ENCODE data around the gene ARHGAP32.

Gene ARHGAP32

DNA sequence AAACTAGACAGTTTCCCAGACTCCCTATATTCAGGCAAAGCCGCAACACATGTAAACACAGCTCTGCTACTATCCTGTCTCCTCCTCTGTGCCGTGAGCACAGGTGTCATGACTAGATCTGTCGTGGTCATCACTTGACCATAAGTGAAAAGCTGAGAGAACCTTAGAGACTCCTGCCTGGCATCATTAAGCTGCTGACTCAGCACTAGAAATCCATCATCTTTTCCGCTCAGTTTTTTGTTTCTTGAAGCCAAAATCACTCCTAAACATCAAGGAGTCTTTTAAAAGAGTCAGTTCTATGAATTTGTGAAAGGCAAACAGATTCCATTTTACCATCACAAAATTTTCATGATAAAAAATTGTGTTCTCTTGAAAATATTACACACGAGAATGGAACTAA is 147.0 kb downstream of the ARHGAP32 start:
- Histone ChIP-seq H3K27me3 (ENCODE audit: control insufficient read depth, insufficient read depth, low read length) (no peaks in the 10 kb centered on the region), H3K36me3 (ENCODE audit: control insufficient read depth, insufficient read depth, low read length) (no peaks in the 10 kb centered on the region), H3K4me1 (ENCODE audit: control insufficient read depth, insufficient read depth, low read length) (no peaks in the 10 kb centered on the region), H3K9ac (ENCODE audit: low read length) (no peak overlapping the region), H3K9me3 (ENCODE audit: control insufficient read depth, low read length) (no peaks in the 10 kb centered on the region), H3K4me3 (ENCODE audit: low read length) (no peak overlapping the region)

DNA sequence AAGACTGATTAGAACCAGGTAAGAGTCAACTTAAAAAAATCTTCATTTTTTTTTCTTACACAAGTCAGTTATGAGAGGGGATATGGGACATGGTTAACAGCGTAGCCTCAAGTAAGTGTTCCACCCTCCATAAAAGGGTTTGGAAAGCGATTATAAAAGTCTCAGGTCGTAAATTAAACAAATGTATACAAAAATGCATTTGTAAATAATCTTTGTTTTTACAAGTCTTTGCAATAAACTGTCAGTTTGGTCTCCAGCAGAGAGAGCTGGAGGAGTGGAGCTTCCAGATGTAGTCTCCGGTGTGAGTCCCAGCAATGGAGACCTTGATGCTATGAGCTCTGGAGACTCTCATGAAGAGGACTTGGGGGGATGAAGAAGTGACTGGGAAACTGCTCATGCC is 149.6 kb downstream of the ARHGAP32 start:
- H3K27me3 ChIP-seq (ENCODE audit: control insufficient read depth, insufficient read depth, low read length): no peaks in the 10 kb centered on the region
- H3K9ac ChIP-seq (ENCODE audit: low read length): no peak overlapping the region
- no peak overlapping the region for H3K4me3 ChIP-seq (ENCODE audit: low read length)
- H3K4me1 ChIP-seq (ENCODE audit: control insufficient read depth, insufficient read depth, low read length): no peaks in the 10 kb centered on the region
- no peaks in the 10 kb centered on the region for H3K36me3 ChIP-seq (ENCODE audit: control insufficient read depth, insufficient read depth, low read length)
- no peaks in the 10 kb centered on the region for H3K9me3 ChIP-seq (ENCODE audit: control insufficient read depth, low read length)

DNA sequence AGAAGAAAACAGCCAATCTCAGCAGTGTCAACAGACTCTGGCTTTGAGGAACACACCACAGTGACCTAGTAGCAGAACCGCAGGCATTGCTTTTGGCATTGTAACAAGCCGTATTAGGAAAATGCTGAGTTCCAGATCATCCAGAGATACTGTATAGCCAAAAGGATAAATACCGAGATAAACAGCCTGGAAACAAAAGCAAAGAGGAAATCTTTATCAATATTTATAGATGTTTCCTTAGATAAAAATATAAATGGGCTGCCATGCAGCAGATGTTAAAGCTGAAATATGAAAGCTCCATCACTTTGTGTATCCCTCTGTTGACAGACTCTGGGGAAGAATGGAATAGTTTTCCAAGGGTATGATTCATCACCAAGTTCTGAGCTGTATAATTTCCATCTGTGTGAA is 150.5 kb downstream of the ARHGAP32 start:
- no peak overlapping the region for H3K9ac ChIP-seq (ENCODE audit: low read length)
- H3K27me3 ChIP-seq (ENCODE audit: control insufficient read depth, insufficient read depth, low read length): no peaks in the 10 kb centered on the region
- no peaks in the 10 kb centered on the region for H3K4me1 ChIP-seq (ENCODE audit: control insufficient read depth, insufficient read depth, low read length)

DNA sequence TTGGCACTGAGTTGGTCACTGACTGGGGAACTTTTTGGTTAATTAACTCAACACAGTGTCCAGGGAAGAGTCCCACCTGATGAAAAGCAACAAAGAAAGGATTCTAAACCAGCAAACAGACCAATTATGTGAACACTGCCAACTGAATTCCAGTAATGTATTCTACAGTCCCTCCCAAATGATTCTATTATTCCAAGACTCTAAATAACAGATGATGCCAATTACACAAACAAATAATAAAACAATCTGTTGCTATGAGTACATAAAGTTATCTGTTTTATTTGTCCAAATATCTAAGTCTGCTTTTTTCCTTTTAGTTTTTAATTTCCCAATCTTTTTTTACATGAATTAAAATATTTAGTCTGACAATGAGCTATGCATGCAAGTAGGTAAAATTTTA is 151.2 kb downstream of the ARHGAP32 start:
- Histone ChIP-seq H3K9me3 (ENCODE audit: control insufficient read depth, low read length) (no peaks in the 10 kb centered on the region), H3K36me3 (ENCODE audit: control insufficient read depth, insufficient read depth, low read length) (no peaks in the 10 kb centered on the region), H3K4me3 (ENCODE audit: low read length) (no peak overlapping the region), H3K4me1 (ENCODE audit: control insufficient read depth, insufficient read depth, low read length) (no peaks in the 10 kb centered on the region), H3K27me3 (ENCODE audit: control insufficient read depth, insufficient read depth, low read length) (no peaks in the 10 kb centered on the region), H3K9ac (ENCODE audit: low read length) (no peak overlapping the region)

More for the DNA sequence above, 150.5 kb downstream of the ARHGAP32 start:
- Histone ChIP-seq H3K4me3 (ENCODE audit: low read length) (no peak overlapping the region), H3K36me3 (ENCODE audit: control insufficient read depth, insufficient read depth, low read length) (no peaks in the 10 kb centered on the region), H3K9me3 (ENCODE audit: control insufficient read depth, low read length) (no peaks in the 10 kb centered on the region)

DNA sequence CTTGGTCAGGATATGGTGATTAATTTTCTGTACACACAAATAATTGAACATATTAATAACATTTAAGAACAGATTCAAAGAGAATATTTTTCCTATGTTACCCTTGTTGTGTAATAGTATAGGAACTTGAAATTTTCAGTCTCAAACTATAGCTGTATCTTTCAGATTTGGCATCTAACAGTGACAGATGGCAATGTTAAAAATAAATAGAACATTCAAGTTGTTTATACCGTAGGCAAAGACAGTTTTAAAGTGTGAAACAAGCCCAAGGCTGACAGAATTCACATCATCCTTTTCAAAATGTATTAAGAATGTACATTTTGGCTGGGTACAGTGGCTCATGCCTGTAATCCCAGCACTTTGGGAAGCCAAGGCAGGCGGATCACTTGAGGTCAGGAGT is 156.9 kb downstream of the ARHGAP32 start:
- no peaks in the 10 kb centered on the region for H3K27me3 ChIP-seq (ENCODE audit: control insufficient read depth, insufficient read depth, low read length)
- no peak overlapping the region for H3K4me3 ChIP-seq (ENCODE audit: low read length)
- H3K9me3 ChIP-seq (ENCODE audit: control insufficient read depth, low read length): no peaks in the 10 kb centered on the region
- no peaks in the 10 kb centered on the region for H3K36me3 ChIP-seq (ENCODE audit: control insufficient read depth, insufficient read depth, low read length)
- no peak overlapping the region for H3K9ac ChIP-seq (ENCODE audit: low read length)
- no peaks in the 10 kb centered on the region for H3K4me1 ChIP-seq (ENCODE audit: control insufficient read depth, insufficient read depth, low read length)

DNA sequence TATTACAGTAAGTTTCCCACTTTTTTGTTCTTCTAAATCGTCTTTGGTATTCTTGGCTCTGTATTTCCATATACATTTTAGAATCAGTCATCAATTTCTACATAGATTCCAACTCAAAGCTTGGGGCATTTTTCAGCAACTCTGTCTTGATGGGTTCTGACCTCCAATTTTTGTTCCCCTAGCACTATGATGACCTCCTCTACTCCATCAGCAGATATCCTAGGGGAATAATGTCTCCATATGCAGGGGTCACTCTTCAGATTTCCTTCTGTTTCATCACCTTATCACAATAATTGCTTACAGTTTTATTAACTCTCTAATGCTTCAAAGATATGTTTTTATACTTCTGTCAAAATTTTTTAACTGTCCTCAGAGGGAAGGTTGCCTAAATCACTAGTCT is 158.1 kb downstream of the ARHGAP32 start:
- Histone ChIP-seq H3K4me1 (ENCODE audit: control insufficient read depth, insufficient read depth, low read length) (no peaks in the 10 kb centered on the region), H3K27me3 (ENCODE audit: control insufficient read depth, insufficient read depth, low read length) (no peaks in the 10 kb centered on the region), H3K9me3 (ENCODE audit: control insufficient read depth, low read length) (no peaks in the 10 kb centered on the region), H3K4me3 (ENCODE audit: low read length) (no peak overlapping the region), H3K9ac (ENCODE audit: low read length) (no peak overlapping the region), H3K36me3 (ENCODE audit: control insufficient read depth, insufficient read depth, low read length) (no peaks in the 10 kb centered on the region)

DNA sequence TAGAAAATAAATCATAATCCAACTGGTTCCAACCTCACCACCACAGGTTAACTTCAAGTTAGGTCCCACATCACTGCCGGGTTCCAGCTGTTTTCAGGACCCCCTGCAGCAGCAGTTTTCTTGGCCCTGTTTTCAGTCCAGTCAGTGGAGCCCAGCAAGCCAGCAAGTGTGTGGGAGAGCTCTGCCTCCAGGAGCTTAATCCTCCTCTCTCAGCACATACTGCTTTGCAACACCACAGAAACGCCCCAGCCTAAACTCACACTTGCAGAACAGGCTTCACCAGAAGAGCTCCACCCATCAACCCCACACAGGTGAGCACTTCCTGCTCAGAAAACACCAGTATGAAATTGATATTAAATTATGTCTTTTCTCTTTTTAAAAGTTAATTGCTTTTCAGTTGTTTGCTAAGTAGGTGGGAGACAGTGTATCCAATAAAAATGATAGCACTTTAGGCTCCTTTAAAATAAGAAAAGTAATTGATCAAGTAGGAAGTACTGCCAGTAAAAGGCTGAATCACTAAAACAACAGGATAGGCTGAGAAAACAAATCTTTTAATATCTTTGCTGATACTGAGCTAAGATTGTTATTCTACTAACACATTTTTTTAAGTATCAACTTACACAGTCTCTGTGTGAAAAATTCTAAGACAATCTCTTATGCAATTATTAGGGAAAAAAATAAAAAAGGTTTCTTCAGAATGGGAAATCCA is 168.0 kb downstream of the ARHGAP32 start:
- H3K36me3 ChIP-seq (ENCODE audit: control insufficient read depth, insufficient read depth, low read length): no peaks in the 10 kb centered on the region
- H3K9me3 ChIP-seq (ENCODE audit: control insufficient read depth, low read length): no peaks in the 10 kb centered on the region
- no peaks in the 10 kb centered on the region for H3K27me3 ChIP-seq (ENCODE audit: control insufficient read depth, insufficient read depth, low read length)
- no peaks in the 10 kb centered on the region for H3K4me1 ChIP-seq (ENCODE audit: control insufficient read depth, insufficient read depth, low read length)
- H3K4me3 ChIP-seq (ENCODE audit: low read length): peak overlapping the region; percentile 20
- H3K9ac ChIP-seq (ENCODE audit: low read length): peak overlapping the region; percentile 63

DNA sequence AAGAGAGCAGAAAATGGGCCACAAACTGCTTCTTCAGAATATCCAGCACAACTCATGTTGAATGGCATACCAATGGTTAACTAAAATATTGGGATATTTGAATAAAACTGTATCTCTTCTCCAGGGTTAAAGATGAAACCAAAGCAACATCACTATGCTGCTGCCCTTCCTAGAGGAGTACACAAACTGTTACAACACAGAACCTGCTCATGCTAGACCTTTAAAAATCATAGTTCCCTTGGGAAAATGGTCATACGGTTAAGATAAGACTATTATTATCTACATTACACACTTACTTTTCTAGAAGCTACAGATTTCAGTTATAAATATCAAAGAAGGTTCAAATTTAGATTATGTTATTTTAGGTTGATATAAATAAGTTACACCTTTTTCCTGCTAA is 170.8 kb downstream of the ARHGAP32 start:
- H3K36me3 ChIP-seq (ENCODE audit: control insufficient read depth, insufficient read depth, low read length): no peaks in the 10 kb centered on the region
- H3K4me1 ChIP-seq (ENCODE audit: control insufficient read depth, insufficient read depth, low read length): no peaks in the 10 kb centered on the region
- H3K9me3 ChIP-seq (ENCODE audit: control insufficient read depth, low read length): no peaks in the 10 kb centered on the region
- H3K9ac ChIP-seq (ENCODE audit: low read length): no peak overlapping the region
- H3K4me3 ChIP-seq (ENCODE audit: low read length): peak overlapping the region; percentile 21
- no peaks in the 10 kb centered on the region for H3K27me3 ChIP-seq (ENCODE audit: control insufficient read depth, insufficient read depth, low read length)

DNA sequence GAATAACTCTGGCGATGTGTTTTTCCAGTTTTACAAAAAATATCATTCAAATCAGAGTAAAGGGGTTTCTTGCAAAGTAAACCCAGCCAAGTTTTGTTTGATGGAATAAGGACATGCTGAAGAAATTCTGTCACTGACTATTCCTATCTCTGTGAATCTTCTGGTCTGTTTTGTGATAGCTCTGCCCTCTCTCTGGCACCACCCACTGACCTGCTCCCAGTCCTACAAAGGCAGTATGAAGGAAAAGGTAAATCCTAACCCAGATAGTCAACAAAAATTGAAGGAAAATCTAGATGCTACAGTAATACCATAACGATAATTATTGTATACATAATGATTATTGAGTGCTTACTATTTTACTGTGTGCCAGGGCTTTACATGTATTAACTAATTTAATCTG is 173.1 kb downstream of the ARHGAP32 start:
- Histone ChIP-seq H3K27me3 (ENCODE audit: control insufficient read depth, insufficient read depth, low read length) (no peaks in the 10 kb centered on the region), H3K4me1 (ENCODE audit: control insufficient read depth, insufficient read depth, low read length) (peaks cover 8% of the 10 kb centered on the region), H3K36me3 (ENCODE audit: control insufficient read depth, insufficient read depth, low read length) (no peaks in the 10 kb centered on the region), H3K4me3 (ENCODE audit: low read length) (no peak overlapping the region), H3K9ac (ENCODE audit: low read length) (no peak overlapping the region), H3K9me3 (ENCODE audit: control insufficient read depth, low read length) (no peaks in the 10 kb centered on the region)

DNA sequence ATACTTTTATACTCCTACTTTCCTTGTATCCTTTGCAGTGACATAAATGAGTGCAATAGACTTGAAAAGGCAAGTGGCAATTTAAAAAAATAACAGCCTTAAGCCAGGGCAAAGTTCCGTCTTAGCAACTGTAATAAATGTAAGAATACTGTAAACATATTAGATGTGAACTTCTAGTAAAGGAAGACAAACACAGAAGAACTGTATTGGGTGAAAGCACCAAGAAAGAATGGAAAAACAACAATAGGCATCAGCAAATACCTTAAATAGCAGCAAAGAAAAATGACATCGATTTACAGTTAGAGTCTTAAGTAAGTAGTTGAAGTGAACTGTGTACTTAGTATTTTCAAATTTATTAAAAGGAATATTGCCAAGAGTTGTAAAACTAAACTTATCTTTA is 174.0 kb downstream of the ARHGAP32 start:
- Histone ChIP-seq H3K4me3 (ENCODE audit: low read length) (no peak overlapping the region), H3K4me1 (ENCODE audit: control insufficient read depth, insufficient read depth, low read length) (peaks cover 12% of the 10 kb centered on the region), H3K9ac (ENCODE audit: low read length) (no peak overlapping the region), H3K36me3 (ENCODE audit: control insufficient read depth, insufficient read depth, low read length) (no peaks in the 10 kb centered on the region), H3K27me3 (ENCODE audit: control insufficient read depth, insufficient read depth, low read length) (no peaks in the 10 kb centered on the region), H3K9me3 (ENCODE audit: control insufficient read depth, low read length) (no peaks in the 10 kb centered on the region)

DNA sequence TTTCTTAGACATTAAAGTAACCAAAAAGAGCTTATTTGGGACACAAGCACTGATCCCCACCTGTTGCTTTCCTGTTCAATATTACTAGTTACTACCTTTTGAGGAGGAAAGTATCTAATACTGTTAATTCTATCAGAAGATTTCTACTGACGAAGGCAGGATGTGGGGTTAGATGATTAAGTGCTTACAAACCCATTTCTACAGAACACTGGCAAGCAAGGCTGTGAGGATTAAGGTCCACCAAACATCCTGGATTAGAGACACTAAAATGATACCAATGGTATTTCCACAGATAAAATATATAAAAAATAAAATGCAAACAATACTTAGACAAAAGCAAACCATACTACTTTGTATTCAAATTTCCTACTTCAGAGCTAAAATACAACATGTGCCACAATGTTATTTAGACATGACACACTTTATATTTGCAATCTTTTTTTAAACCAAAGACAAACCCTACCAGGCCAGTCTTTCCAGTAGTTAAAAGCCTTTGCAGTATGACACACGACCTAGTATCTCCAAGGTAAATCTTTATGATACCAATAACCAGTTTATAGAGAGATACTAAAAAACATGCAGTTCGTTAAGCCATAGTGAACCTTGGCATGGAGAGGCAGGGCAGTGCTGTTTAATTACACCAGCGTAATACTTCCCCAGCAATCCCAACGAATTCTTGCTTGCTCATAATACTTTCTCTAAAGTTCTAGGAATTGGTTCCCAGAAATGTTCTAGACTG is 178.2 kb downstream of the ARHGAP32 start:
- H3K9ac ChIP-seq (ENCODE audit: low read length): no peak overlapping the region

DNA sequence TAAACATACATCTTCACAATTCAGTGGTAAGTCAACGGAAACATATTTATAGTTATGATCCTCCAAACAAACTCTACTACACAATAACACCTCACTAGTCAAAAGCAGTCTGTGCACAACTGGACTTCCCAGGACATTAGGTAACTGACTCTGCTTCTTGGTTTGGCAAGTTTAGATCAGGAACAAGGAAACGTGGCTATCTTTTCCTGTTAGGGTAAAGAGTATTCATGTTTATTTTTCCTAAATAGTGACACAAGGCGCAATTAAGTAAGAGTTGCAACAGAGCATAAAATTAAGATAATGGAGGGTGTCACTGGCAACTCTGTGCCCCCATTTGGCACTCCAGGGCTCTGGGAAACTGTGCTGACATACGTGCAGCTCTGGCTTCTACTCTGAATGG is 179.2 kb downstream of the ARHGAP32 start:
- H3K4me1 ChIP-seq (ENCODE audit: control insufficient read depth, insufficient read depth, low read length): peaks cover 12% of the 10 kb centered on the region
- H3K27me3 ChIP-seq (ENCODE audit: control insufficient read depth, insufficient read depth, low read length): no peaks in the 10 kb centered on the region
- no peak overlapping the region for H3K4me3 ChIP-seq (ENCODE audit: low read length)
- H3K9ac ChIP-seq (ENCODE audit: low read length): no peak overlapping the region
- no peaks in the 10 kb centered on the region for H3K36me3 ChIP-seq (ENCODE audit: control insufficient read depth, insufficient read depth, low read length)
- no peaks in the 10 kb centered on the region for H3K9me3 ChIP-seq (ENCODE audit: control insufficient read depth, low read length)

More for the DNA sequence above, 178.2 kb downstream of the ARHGAP32 start:
- Histone ChIP-seq H3K27me3 (ENCODE audit: control insufficient read depth, insufficient read depth, low read length) (no peaks in the 10 kb centered on the region), H3K36me3 (ENCODE audit: control insufficient read depth, insufficient read depth, low read length) (no peaks in the 10 kb centered on the region), H3K4me3 (ENCODE audit: low read length) (no peak overlapping the region), H3K9me3 (ENCODE audit: control insufficient read depth, low read length) (no peaks in the 10 kb centered on the region), H3K4me1 (ENCODE audit: control insufficient read depth, insufficient read depth, low read length) (peaks cover 12% of the 10 kb centered on the region)
